RPMI8226 (cell line): ENCODE data around the gene PRKCD.

Source experiments
- DNase-seq: peaks from one replicate; pipeline ENCODE4 v3.0.0-alpha.2; 2015

The PRKCD gene

GRCh38 chr3:53157974-53158580 is 2.9 kb upstream of the PRKCD start:
- no peak for DNase-seq

GRCh38 chr3:53158765-53159155 is 2.2 kb upstream of the PRKCD start:
- DNase-seq = peak; percentile 22

DNA sequence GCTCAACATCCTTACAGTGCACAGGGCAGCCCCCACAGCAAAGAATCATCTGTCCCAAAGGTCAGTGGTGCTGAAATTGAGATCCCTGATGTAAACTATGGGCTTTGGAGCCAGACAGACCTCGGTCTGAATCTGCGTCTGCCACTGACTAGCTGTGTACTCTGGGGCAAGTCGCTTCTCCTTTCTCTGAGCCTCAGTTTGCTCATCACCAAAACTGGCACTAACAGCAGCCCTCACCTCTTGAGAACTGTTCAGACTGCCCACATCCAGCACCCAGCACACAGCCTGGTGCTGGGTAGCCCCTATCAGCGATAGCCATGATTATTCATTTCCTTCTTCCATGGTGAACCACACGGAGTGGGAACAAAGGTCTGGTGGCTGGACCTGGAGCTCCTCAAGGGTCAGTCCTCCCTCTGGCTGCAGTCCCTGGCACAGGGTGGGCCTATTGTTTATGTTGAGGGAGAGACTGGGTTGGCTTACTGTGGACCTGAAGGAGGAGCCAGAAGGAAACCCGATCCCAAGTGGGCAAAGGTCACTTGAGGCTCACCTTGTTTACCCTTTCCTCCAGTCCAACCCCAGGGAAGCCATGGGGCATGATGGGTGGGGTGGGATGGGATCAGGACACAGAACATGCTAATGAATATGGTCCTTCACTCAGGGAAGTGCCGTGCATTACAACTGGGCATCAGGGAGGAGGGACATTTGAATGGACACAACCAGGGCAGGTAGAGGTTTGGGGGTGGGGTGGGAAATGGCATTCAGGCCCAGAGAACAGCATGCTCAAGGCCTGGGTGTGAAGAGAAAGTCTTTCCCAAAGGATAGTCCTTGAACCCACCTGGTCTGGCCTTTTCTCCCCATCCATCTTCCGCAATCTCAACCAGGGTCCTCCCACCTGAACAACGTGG is 1.6 kb upstream of the PRKCD start:
- DNase-seq = no peak

- DNase-seq = no peak
These were observed 849 bp upstream of the PRKCD start for GRCh38 chr3:53160061-53160659.

- DNase-seq = peak; percentile 37
These were observed 426 bp downstream of the PRKCD start for GRCh38 chr3:53161450-53161819.

DNA sequence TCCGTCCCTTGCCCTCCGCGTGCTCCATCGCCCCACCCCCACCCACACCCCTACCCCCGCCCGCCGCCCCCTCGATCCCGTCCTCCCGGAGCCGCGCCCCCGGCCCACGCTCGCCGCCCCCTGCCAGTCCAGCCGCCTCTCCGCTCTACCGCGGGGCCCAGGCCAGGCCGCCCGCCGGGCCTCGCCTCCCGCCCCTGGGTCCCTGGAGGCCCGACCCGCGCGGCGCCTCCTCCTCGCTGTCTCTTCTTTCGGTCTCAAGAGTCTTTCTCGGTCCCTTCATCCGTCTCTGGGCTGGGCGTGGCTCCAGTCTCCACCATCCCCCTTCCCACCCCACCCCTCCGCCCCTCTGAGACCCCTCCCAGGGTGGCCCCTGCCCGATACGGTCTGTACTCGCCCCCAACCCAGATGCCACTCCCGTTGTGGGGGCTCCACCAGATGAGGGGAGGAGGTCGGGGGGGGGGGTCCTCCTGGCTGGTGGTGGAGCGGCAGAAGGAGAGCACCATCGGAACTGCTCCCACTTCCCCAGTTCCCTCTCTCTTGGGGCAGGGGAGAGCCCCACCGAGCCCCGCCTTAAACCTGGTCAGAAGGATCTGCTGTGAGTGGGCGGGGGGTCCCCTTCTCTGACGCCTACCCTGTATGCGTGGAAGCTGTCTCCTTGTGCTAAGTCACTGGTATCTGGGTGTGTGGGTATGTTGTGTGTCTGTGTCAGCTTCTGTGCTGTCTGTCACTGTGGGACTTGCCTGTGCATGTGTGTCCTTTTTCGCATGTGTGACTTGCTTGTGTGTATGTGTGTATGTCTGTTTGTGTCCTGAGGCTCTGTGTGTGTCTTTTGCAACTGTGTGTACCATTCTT is 1.0 kb downstream of the PRKCD start:
- peak; percentile 55 for DNase-seq

GRCh38 chr3:53162672-53163443 is 1.8 kb downstream of the PRKCD start:
- peak; percentile 25 for DNase-seq

DNA sequence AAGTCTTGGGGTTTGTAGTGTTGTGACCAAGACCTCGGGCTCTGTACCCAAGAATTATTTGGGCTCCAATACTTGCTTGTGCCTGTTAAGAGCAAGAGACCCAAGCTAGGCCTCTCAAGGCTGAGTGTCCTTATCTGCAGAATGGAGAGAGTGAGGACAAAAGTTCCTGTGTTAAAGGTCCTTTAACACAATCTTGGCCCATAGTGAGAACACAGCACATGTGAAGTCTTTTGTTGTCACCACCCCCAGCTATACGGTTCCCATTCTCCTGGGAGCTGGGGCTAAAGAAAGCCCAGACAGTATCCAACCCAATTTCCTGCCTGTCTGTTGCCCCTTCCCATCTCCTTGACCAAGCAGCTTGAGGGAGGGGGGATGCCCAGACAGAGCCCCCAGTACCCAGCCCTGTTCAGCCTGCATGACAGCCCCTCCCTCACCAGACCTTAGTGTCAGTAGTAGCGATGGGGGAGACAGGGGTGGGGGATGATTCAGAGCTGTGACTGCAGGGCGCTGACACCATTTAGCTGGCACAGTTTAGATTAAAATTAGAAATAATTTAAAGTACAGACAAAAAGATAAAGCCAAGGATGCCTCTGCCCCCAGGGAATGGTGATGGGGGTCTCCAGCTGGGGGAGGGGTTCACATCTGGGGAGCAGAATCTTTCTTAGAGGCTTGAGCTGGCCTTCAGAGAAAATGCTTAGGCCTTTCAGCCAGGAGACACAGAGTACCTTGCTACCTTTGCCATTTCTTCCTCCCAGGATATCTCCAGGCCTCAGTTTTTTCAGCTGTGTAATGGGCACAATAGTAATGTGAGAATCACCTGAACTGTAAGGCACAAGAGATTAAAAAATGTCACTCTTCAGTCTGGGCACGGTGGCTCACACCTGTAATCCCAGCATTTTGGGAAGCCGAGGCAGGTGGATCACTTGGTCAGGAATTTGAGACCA is 2.7 kb downstream of the PRKCD start:
- DNase-seq = no peak

DNA sequence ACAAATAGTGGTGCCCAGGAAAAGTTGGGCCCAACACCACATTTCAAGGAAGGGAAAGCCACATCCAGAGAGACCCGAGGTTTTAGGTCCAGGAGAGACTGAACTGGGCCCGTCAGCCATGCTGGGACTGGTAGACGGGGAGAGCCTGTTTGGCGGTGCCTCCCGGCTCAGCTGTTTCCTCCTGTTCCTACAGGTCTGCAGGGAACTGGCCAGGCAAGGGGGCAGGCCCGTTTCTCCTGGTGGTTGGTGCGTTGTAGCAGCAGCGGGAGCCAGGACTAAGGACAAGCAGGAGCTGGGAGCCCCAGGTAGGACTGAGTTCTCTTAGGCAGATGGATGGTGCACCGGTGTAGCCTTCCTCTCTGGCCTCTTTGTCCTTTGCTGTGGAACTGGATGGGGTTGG is 3.9 kb downstream of the PRKCD start:
- DNase-seq = no peak

DNA sequence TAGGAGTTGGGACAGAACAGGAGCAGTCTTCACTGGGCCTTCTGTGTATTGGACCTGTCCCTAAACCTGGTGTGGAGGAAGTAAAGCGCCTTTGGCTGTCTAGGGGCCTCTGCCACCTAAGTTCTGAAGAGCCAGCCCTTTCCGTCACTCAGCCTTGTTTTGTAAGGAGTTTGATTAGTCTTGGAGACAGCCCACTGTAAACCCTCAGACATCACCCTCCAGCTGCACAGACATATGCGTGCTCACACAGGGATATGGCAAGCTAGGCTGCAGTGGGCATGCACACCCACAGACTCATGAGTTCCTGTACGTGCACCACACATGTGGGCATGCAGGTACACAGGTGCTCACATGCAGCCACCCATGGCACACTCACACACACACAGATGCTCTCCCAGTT is 5.2 kb downstream of the PRKCD start:
- no peak for DNase-seq

- DNase-seq = no peak
These were observed 5.8 kb downstream of the PRKCD start for GRCh38 chr3:53166781-53167291.

GRCh38 chr3:53167418-53168174 is 6.6 kb downstream of the PRKCD start:
- DNase-seq = no peak

- no peak for DNase-seq
These were observed 7.3 kb downstream of the PRKCD start for GRCh38 chr3:53168175-53168923.

DNA sequence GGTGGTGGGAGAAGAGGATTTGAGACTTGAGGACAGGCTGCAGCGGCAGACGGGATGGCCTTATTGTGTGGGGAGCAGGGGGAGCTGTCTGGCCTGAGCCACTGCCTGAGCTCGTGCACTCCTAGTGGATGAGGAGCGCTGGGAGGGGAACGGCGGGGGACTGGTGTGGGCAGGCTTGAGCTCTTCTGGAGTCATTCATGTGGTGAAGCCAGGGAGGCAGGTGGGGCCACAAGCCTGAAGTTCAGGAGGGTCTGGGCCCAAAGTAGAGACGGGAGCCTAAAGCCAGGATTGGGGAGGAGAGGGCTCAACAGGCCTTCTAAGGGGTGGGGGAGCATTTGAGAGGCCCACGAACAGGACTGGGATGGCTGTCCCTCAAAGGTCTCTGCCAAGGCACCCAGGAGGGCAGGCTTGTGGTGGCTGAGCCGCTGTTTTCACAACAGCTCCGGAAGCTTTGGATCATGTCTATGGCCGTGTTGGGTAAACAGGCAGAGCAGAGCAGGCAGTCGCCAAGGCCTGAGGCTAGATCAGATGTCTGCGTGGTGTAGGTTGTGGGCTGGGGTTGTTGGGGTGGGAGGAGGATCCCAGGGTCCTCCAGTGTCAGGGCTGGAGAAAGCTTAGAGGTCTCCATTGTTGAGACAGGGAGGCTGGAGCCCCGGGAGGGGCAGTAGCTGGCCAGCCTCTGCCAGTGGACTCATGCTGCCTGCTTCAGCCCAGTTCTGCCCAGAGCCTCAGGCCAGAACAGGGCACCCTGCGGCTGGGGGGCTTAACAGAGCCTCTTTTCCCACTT is 8.2 kb downstream of the PRKCD start:
- DNase-seq = no peak

DNA sequence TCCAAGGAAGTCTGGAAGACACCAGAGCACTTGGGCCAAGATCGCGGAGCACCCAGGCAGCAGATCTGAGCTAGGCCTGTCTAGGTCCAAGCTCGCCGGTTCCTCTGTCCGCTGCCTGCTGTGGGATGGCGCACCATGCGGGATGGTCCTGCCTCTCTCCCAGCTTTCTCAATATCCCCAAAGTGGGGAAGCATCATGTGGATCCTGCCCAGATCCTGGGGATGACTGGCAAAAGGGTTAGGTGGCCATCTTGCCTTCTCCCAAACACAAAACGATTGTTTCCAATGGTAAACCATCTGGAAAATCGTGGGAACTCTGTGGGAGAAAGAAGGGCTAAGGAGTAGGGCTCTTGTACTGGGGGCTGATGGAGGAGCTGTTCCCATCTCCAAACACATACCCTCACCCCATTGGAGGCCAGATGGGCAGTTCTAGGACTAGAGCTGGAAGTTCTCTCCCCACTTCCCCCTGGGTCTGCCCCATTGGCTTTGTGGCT is 8.9 kb downstream of the PRKCD start:
- peak; percentile 18 for DNase-seq

DNA sequence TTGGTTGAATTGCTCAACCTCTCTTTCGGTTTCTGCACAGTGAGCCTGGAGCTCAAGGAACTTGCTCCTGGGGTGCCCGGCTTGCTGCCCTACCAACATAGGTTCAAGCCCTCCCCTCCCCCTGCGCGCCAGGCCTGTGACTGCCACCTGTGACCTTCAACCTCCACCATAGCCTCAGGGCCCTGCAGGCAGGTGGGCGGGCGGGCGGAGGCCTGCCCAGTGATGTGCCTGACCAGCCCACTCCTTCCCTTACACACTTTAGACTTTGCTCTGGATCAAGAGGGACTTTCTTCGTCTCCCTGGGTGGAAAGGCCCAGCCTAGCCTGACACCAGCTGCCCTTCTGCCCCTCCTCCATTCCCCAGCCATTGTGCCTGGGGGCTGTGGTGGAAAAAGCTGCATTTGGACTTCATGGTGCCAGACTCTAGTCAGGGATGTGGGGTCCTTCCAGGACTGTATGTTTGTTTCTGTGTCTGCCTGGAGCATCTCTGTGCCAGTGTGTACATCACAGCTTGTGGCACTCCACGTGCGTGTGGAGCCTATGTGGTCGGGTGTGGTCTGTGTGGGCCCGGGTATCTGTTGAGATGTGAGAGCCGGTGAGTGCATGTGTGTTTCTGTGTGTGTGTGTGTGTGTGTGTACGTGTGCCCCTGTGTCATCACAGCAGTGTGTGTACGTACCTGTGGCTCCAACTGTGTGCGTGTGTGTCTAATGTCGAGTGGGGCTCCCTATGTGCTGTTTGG is 9.5 kb downstream of the PRKCD start:
- DNase-seq = peak; percentile 91

DNA sequence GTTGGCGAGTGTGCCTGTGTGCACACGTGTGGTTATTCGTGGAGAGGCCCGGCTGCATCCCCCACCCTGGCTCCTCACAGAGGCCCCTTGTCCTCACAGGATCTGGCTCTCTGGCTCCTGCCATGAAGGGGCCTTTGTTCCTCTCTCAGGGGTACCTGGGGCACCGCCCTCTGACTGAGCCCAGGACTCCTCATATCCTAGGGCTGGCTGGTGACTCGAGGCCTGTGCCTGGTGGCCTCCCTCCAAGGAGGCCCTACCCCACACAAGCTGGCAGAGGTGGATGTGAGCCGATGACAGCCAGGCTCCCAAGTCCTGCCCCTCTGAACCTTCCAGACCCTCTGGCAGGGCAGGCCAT is 10.0 kb downstream of the PRKCD start:
- DNase-seq = no peak
